Lung (tissue), 12 donors: ENCODE measurements around the gene EXOC3L2. TPM values are rescaled to one million over a fixed set of nuclear protein-coding genes. Genes with fewer than 3 reads are reported as not detected.

Experiments
- ATAC-seq: fragments of 200-7000 bp; cut with Tn5 transposase; one replicate; pipeline ENCODE4 v1.9.1; 2020; ENCODE audit warnings: moderate number of reproducible peaks; ENCODE audit not compliant: insufficient read depth, low FRiP score
- DNase-seq, 3 donors: peaks; one replicate each; pipeline ENCODE4 v3.0.0-alpha.2; 2013 to 2017
- H3K27ac ChIP-seq, 2 donors: one replicate each; pipeline ENCODE4 v1.5.1; 2013; ENCODE audit warnings: mild to moderate bottlenecking in 2 of 2, moderate library complexity in 2 of 2, control low read depth in 1 of 2, inconsistent platforms in 1 of 2, low read depth in 1 of 2, low read length in 1 of 2
- H3K27me3 ChIP-seq, 3 donors: one replicate each; pipeline ENCODE4 v1.5.1; 2013; ENCODE audit warnings: low read length in 2 of 3; ENCODE audit not compliant: control insufficient read depth in 3 of 3, insufficient read depth in 3 of 3
- H3K36me3 ChIP-seq, 4 donors: one replicate each; pipeline ENCODE4 v1.5.1; 2013; ENCODE audit warnings: low read length in 4 of 4, mild to moderate bottlenecking in 1 of 4, moderate library complexity in 1 of 4; ENCODE audit not compliant: control insufficient read depth in 4 of 4, insufficient read depth in 4 of 4
- H3K4me1 ChIP-seq, 5 donors: one replicate each; pipeline ENCODE4 v1.5.1; 2013; ENCODE audit warnings: low read length in 5 of 5, mild to moderate bottlenecking in 2 of 5, moderate library complexity in 1 of 5; ENCODE audit not compliant: control insufficient read depth in 5 of 5, insufficient read depth in 5 of 5
- H3K4me3 ChIP-seq: one replicate; pipeline ENCODE4 v1.5.1; 2013; ENCODE audit warnings: mild to moderate bottlenecking, control low read depth, moderate library complexity
- H3K9ac ChIP-seq, 2 donors: one replicate each; pipeline ENCODE4 v1.5.1; 2013; ENCODE audit warnings: low read length in 2 of 2, control low read depth in 1 of 2; ENCODE audit not compliant: insufficient read depth in 1 of 2
- H3K9me3 ChIP-seq, 4 donors: one replicate each; pipeline ENCODE4 v1.5.1; 2013; ENCODE audit warnings: low read length in 3 of 4, mild to moderate bottlenecking in 1 of 4, moderate library complexity in 1 of 4; ENCODE audit not compliant: control insufficient read depth in 4 of 4, insufficient read depth in 3 of 4
- CTCF ChIP-seq: IDR thresholded peaks from 2 replicates; pipeline ENCODE4 v1.5.1; 2012; ENCODE audit warnings: mild to moderate bottlenecking; ENCODE audit errors: control extremely low read depth, extremely low read depth
- WGBS, 2 donors: extraction: QIAGEN DNeasy Blood & Tissue Kit; methylation state at CpG; one replicate each; pipeline ENCODE4 v1.1.7; 2013; 5-methylcytosine and 5-hydroxymethylcytosine counted together
- polyA plus RNA-seq, 2 donors: library from polyadenylated mRNA; stranded (reverse); fragments of 200-250 nt; gene quantifications; one replicate each; pipeline ENCODE4 v1.2.1, GENCODE V29; 2013
- total RNA-seq, 2 donors: library from RNA; depleted of rRNA in 1 of 2; stranded (reverse); fragments of >200 nt in 1 of 2; gene quantifications; one replicate each; pipeline ENCODE4 v1.2.1, GENCODE V29; 2014 to 2021
- donor health status: control.
- donor health status: control.
- donor health status: Bipolar disorder and iron deficiency.
- donor health status: healthy.
- donor health status: DM: yes; HTN: yes; CAD: no.

Gene EXOC3L2
- total and polyA plus RNA-seq, 4 donors = 1.7 to 2.8 (median 2.4) TPM

- no peak overlapping the region for H3K27ac ChIP-seq
- TF ChIP-seq CTCF = no peak
- no peaks in the 10 kb centered on the region for H3K27me3 ChIP-seq
- H3K4me1 ChIP-seq = peaks cover 0 to 8% (median 0%) of the 10 kb centered on the region in 5 donors
- H3K4me3 ChIP-seq = no peak overlapping the region
- WGBS, 2 donors = 90 to 95% methylated on average over 3 of the region's 3 CpGs
- no peak overlapping the region for H3K9ac ChIP-seq
- no peaks in the 10 kb centered on the region for H3K9me3 ChIP-seq
- H3K36me3 ChIP-seq = no peaks in the 10 kb centered on the region
- no peak for DNase-seq
- no peak for ATAC-seq
Measured at GRCh38 chr19:45206328-45206727, 38.9 kb downstream of the EXOC3L2 start.

GRCh38 chr19:45205810-45206209 is 39.4 kb downstream of the EXOC3L2 start:
- Histone ChIP-seq H3K4me1 (peaks cover 0 to 8% (median 0%) of the 10 kb centered on the region in 5 donors), H3K9me3 (no peaks in the 10 kb centered on the region), H3K9ac (no peak overlapping the region), H3K36me3 (no peaks in the 10 kb centered on the region), H3K27ac (no peak overlapping the region), H3K4me3 (no peak overlapping the region), H3K27me3 (no peaks in the 10 kb centered on the region)
- WGBS, 2 donors = 80 to 86% methylated on average over 12 of the region's 12 CpGs
- ATAC-seq = no peak
- no peak for DNase-seq
- no peak for TF ChIP-seq CTCF

DNA sequence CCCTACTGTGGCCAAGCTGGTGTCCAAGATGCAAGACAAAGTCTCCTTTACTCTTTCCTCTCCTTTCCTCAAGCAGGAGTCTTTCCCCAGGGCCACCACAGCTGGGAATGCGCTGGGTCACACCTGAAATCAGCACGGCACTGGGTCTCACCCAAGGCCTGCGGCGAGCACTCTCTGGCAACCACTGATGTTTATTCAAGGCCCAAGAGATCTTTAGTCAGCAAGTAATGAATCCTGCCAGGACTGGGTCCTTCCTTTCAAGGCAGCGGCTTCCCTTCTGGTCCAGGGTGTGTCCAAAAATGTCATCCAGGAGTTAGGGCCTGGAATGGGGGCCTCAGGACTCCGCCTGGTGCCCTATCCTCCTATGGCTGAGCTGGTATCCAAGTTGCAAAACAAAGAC is 42.6 kb downstream of the EXOC3L2 start:
- Histone ChIP-seq H3K27me3 (no peaks in the 10 kb centered on the region), H3K4me1 (peaks cover 0 to 8% (median 0%) of the 10 kb centered on the region in 5 donors), H3K27ac (no peak overlapping the region), H3K36me3 (no peaks in the 10 kb centered on the region), H3K9ac (no peak overlapping the region), H3K4me3 (no peak overlapping the region), H3K9me3 (no peaks in the 10 kb centered on the region)
- WGBS, 2 donors = 47 to 79% methylated on average over 6 of the region's 6 CpGs
- DNase-seq (no peak), ATAC-seq (no peak)
- TF ChIP-seq CTCF = no peak

DNA sequence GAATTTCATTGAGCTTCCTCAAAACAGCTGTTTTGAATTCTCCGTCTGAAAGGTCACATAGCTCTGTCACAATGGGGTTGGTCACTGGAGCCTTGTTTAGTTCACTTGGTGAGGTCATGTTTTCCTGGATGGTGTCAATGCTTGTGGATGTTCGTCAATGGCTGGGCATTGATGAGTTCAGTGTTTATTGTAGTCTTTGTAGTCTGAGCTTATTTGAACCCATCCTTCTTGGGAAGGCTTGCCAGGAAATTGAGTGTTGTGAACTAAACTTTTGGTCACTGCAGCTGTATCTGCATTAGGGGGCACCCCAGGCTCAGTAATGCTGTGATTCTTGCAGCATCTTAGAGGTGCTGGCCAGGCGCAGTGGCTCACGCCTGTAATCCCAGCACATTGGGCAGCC is 44.6 kb downstream of the EXOC3L2 start:
- Histone ChIP-seq H3K27me3 (no peaks in the 10 kb centered on the region), H3K9ac (no peak overlapping the region), H3K4me1 (peaks cover 0 to 8% (median 0%) of the 10 kb centered on the region in 5 donors), H3K36me3 (no peaks in the 10 kb centered on the region), H3K9me3 (no peaks in the 10 kb centered on the region), H3K27ac (no peak overlapping the region), H3K4me3 (no peak overlapping the region)
- WGBS, 2 donors = 57 to 64% methylated on average over 4 of the region's 4 CpGs
- peak; percentile 42 to 64 (median 63) for DNase-seq
- peak; percentile 29 for TF ChIP-seq CTCF
- no peak for ATAC-seq
